ENCODE measurements around the gene TXLNB. TPM values are rescaled to one million over a fixed set of nuclear protein-coding genes. Genes with fewer than 3 reads are reported as not detected.

Gene TXLNB
- total RNA-seq, 1 experiment from 2014 or later, result 16.3 TPM

DNA sequence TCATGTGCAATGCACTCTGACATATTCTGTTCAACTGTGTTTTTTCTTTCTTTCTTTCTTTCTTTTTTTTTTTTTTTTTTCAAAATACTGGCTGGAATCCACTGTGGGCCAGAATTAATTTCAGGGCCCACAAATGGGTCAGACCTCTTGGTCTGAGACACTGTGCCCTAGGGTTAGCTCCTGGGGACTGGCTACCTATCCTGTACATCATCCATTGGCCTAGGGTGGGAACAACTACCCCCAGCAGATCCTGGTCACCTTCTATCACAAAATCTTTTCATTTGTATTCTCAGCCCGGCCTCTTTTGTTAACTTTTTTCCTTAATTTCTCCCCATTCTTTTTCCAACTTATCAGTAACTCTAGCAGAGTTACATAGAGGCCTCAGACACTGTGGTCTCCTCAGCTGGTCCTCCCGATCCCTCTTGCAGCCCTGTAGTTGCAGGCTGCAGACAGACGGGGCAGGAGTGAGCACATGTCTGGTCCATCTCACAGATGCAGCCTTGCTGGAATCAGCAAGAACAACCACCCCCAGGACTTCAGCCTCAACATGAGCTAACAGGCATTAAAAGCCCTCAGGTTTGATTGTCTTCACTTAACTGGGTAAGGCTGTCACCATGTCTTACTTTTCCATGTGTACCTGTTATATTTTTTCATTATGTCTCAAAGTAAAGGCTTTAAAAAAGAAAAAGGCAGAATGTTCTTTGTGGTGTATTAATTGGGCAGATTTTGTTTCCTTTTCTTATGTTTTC, 41.3 kb downstream of the TXLNB start:
- Histone ChIP-seq H3K4me1 (ENCODE audit: low read length) (peaks cover 17% of the 10 kb centered on the region), H3K9ac (ENCODE audit: low read length) (peak overlapping the region; percentile 25; the same call in 1 of the 2 replicates), H3K27me3 (ENCODE audit: low read length) (no peaks in the 10 kb centered on the region), H3K27ac (ENCODE audit: low read length) (peak overlapping the region; percentile 64), H3K4me3 (ENCODE audit: low read length) (no peak overlapping the region), H3K9me2 (replicated peaks; ENCODE audit: insufficient read depth, low read length) (no peaks in the 10 kb centered on the region), H3K36me3 (ENCODE audit: insufficient read depth, low read length) (peaks cover 10% of the 10 kb centered on the region), H3K9me3 (ENCODE audit: low read length) (no peaks in the 10 kb centered on the region), H2AFZ (ENCODE audit: low read length) (peak overlapping the region; percentile 55; the same call in 1 of the 2 replicates), H3K79me2 (ENCODE audit: low read length) (no peaks in the 10 kb centered on the region), H4K20me1 (ENCODE audit: insufficient read depth, low read depth, low read length) (no peaks in the 10 kb centered on the region), H3K4me2 (ENCODE audit: low read depth, low read length, poor library complexity, severe bottlenecking) (no peak overlapping the region)
- peak; percentile 92 for DNase-seq

DNA sequence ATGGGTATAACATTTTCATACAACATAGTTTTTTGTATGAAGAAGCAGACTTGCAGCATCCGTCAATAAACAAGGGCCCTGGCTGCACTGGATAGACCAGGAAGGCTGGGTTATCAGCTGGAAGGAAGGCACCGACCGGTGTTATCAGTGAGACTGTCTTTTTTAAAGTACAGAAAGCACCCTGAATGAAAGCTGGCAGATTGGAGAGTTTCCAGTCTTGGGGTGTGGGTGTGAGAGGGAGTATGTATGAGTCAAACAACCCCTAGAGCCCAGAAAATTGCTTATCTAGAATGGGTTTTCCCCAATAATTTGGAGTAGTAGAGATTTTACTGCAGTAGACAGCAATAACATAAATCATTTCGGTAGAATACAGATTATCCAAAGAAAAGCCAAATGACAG, 42.4 kb downstream of the TXLNB start:
- Histone ChIP-seq H3K9me3 (ENCODE audit: low read length) (no peaks in the 10 kb centered on the region), H2AFZ (ENCODE audit: low read length) (no peak overlapping the region), H3K4me1 (ENCODE audit: low read length) (peaks cover 15% of the 10 kb centered on the region), H4K20me1 (ENCODE audit: insufficient read depth, low read depth, low read length) (no peaks in the 10 kb centered on the region), H3K27me3 (ENCODE audit: low read length) (no peaks in the 10 kb centered on the region), H3K27ac (ENCODE audit: low read length) (peak overlapping the region; percentile 32; the same call in 1 of the 2 replicates), H3K9ac (ENCODE audit: low read length) (no peak overlapping the region), H3K36me3 (ENCODE audit: insufficient read depth, low read length) (peaks cover 4% of the 10 kb centered on the region; the same call in 1 of the 2 replicates), H3K4me3 (ENCODE audit: low read length) (no peak overlapping the region), H3K9me2 (replicated peaks; ENCODE audit: insufficient read depth, low read length) (no peaks in the 10 kb centered on the region), H3K79me2 (ENCODE audit: low read length) (no peaks in the 10 kb centered on the region), H3K4me2 (ENCODE audit: low read depth, low read length, poor library complexity, severe bottlenecking) (no peak overlapping the region)
- no peak for DNase-seq

DNA sequence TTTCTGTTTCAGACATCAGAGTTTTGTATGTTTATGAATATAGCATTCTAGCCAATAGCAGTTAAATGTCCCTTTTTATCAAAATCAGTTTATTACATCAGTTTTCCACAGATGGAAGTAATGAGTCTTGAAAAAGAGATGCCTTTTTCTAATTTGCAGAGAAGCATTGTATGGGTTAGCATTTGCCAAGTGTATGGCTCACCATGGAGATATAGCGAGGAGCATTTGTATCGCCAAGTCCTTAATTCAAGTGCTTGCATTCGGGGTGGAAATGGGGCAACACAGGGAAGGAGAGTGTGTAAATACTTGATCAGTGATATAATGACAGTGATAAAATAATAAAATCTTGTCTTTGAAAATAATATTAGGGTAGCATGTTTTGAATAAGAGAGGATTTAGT, 42.9 kb downstream of the TXLNB start:
- DNase-seq, result no peak
- H3K27me3 ChIP-seq (ENCODE audit: low read length), result no peaks in the 10 kb centered on the region
- no peak overlapping the region for H3K27ac ChIP-seq (ENCODE audit: low read length)
- H3K4me2 ChIP-seq (ENCODE audit: low read depth, low read length, poor library complexity, severe bottlenecking), result no peak overlapping the region
- no peak overlapping the region for H3K9ac ChIP-seq (ENCODE audit: low read length)
- H4K20me1 ChIP-seq (ENCODE audit: insufficient read depth, low read depth, low read length), result no peaks in the 10 kb centered on the region
- H2AFZ ChIP-seq (ENCODE audit: low read length), result no peak overlapping the region
- H3K4me3 ChIP-seq (ENCODE audit: low read length), result no peak overlapping the region
- H3K9me3 ChIP-seq (ENCODE audit: low read length), result no peaks in the 10 kb centered on the region
- H3K9me2 ChIP-seq (replicated peaks; ENCODE audit: insufficient read depth, low read length), result no peaks in the 10 kb centered on the region
- no peaks in the 10 kb centered on the region for H3K79me2 ChIP-seq (ENCODE audit: low read length)
- peaks cover 15% of the 10 kb centered on the region for H3K4me1 ChIP-seq (ENCODE audit: low read length)
- H3K36me3 ChIP-seq (ENCODE audit: insufficient read depth, low read length), result peaks cover 4% of the 10 kb centered on the region

DNA sequence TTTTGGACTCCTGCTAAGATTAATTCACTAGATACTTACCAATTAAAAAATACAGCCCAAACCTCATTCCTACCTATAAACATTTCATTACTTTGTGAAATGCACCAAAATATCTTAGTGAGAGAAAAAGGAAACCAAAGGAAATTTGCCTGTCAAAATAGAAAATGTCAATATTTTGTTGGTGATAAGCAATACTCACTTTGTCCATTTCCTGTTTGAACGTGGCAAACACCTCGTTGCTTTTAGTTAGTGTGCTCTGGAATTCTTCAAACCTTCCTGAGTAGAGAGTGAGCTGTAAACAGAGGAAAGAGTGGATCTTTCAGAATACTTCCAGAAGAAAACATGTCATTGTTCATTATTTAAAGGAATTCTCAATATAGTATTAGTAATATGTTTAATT, 44.2 kb downstream of the TXLNB start:
- no peaks in the 10 kb centered on the region for H4K20me1 ChIP-seq (ENCODE audit: insufficient read depth, low read depth, low read length)
- H3K79me2 ChIP-seq (ENCODE audit: low read length), result no peaks in the 10 kb centered on the region
- H3K36me3 ChIP-seq (ENCODE audit: insufficient read depth, low read length), result peaks cover 7% of the 10 kb centered on the region
- H3K27me3 ChIP-seq (ENCODE audit: low read length), result no peaks in the 10 kb centered on the region
- H2AFZ ChIP-seq (ENCODE audit: low read length), result no peak overlapping the region
- no peaks in the 10 kb centered on the region for H3K9me3 ChIP-seq (ENCODE audit: low read length)
- H3K4me3 ChIP-seq (ENCODE audit: low read length), result no peak overlapping the region
- no peak overlapping the region for H3K27ac ChIP-seq (ENCODE audit: low read length)
- DNase-seq, result no peak
- no peaks in the 10 kb centered on the region for H3K9me2 ChIP-seq (replicated peaks; ENCODE audit: insufficient read depth, low read length)
- peaks cover 15% of the 10 kb centered on the region for H3K4me1 ChIP-seq (ENCODE audit: low read length)
- H3K4me2 ChIP-seq (ENCODE audit: low read depth, low read length, poor library complexity, severe bottlenecking), result no peak overlapping the region
- no peak overlapping the region for H3K9ac ChIP-seq (ENCODE audit: low read length)

DNA sequence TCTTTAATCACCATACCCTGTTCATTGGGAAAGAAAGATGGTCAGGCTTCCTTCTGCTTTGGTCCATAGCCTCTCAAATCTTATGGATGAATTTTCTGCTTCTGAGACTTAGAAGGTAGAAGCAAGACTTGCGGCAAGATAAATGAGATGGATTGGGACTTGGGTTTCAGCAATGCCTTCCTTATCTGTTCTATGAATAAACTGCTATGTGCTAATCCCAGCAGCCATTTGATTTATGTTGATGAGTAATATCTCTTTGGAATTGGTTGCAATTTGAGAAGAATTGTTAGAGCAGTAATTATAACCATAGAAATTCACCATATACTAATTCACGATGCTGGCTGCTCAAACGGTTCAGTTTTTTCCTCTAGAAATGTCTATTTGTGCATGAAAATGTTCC, 48.3 kb downstream of the TXLNB start:
- no peak overlapping the region for H2AFZ ChIP-seq (ENCODE audit: low read length)
- H3K9me2 ChIP-seq (replicated peaks; ENCODE audit: insufficient read depth, low read length), result no peaks in the 10 kb centered on the region
- no peaks in the 10 kb centered on the region for H3K9me3 ChIP-seq (ENCODE audit: low read length)
- H3K79me2 ChIP-seq (ENCODE audit: low read length), result no peaks in the 10 kb centered on the region
- no peaks in the 10 kb centered on the region for H4K20me1 ChIP-seq (ENCODE audit: insufficient read depth, low read depth, low read length)
- peaks cover 15% of the 10 kb centered on the region for H3K4me1 ChIP-seq (ENCODE audit: low read length)
- H3K27ac ChIP-seq (ENCODE audit: low read length), result no peak overlapping the region
- no peak overlapping the region for H3K4me2 ChIP-seq (ENCODE audit: low read depth, low read length, poor library complexity, severe bottlenecking)
- DNase-seq, result no peak
- no peak overlapping the region for H3K9ac ChIP-seq (ENCODE audit: low read length)
- no peak overlapping the region for H3K4me3 ChIP-seq (ENCODE audit: low read length)
- no peaks in the 10 kb centered on the region for H3K27me3 ChIP-seq (ENCODE audit: low read length)
- H3K36me3 ChIP-seq (ENCODE audit: insufficient read depth, low read length), result peaks cover 5% of the 10 kb centered on the region; the same call in 1 of the 2 replicates

DNA sequence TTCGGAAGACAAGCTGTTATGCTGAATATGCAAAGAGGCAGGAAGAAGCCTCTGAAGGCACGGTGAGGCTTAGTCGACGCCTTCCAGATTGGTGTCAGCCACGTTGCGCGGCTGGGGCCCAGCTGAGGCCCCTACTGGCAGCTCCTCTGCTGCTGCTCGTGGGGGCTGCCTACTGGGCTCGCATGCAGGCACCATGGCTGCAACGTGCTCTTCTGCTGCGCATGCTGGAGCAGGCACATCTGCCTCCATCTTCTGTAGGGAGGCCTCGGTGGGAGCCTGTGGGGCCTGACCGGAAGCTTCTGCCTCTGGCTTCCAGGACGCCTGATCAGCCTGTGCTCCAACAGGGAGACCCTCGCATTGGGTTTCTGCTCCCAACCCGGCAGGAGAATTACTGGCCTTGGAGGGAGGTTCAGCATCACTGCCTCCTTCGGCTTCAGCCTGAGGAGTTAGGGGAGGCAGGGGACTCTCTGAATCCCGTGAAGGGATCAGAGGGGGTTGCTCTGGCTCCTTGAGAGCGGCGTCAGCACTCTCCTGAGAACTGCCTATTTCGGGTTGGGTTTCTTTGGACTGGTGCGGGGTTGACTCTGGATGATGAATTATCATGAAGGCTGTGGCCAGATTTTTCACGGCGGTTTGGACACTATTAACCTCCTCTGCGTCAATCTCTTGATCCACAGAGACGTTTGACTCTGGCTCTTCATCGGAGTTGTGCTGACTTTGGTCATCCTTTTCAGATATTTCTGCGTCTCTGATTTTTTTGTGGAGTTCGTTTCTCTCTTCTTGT, 49.1 kb downstream of the TXLNB start:
- DNase-seq, result no peak
- no peak overlapping the region for H2AFZ ChIP-seq (ENCODE audit: low read length)
- no peak overlapping the region for H3K27ac ChIP-seq (ENCODE audit: low read length)
- H3K4me2 ChIP-seq (ENCODE audit: low read depth, low read length, poor library complexity, severe bottlenecking), result no peak overlapping the region
- H3K27me3 ChIP-seq (ENCODE audit: low read length), result no peaks in the 10 kb centered on the region
- peaks cover 15% of the 10 kb centered on the region for H3K4me1 ChIP-seq (ENCODE audit: low read length)
- H3K9ac ChIP-seq (ENCODE audit: low read length), result no peak overlapping the region
- H4K20me1 ChIP-seq (ENCODE audit: insufficient read depth, low read depth, low read length), result no peaks in the 10 kb centered on the region
- H3K9me2 ChIP-seq (replicated peaks; ENCODE audit: insufficient read depth, low read length), result no peaks in the 10 kb centered on the region
- H3K4me3 ChIP-seq (ENCODE audit: low read length), result no peak overlapping the region
- peaks cover 5% of the 10 kb centered on the region; the same call in 1 of the 2 replicates for H3K36me3 ChIP-seq (ENCODE audit: insufficient read depth, low read length)
- H3K9me3 ChIP-seq (ENCODE audit: low read length), result no peaks in the 10 kb centered on the region
- no peaks in the 10 kb centered on the region for H3K79me2 ChIP-seq (ENCODE audit: low read length)

DNA sequence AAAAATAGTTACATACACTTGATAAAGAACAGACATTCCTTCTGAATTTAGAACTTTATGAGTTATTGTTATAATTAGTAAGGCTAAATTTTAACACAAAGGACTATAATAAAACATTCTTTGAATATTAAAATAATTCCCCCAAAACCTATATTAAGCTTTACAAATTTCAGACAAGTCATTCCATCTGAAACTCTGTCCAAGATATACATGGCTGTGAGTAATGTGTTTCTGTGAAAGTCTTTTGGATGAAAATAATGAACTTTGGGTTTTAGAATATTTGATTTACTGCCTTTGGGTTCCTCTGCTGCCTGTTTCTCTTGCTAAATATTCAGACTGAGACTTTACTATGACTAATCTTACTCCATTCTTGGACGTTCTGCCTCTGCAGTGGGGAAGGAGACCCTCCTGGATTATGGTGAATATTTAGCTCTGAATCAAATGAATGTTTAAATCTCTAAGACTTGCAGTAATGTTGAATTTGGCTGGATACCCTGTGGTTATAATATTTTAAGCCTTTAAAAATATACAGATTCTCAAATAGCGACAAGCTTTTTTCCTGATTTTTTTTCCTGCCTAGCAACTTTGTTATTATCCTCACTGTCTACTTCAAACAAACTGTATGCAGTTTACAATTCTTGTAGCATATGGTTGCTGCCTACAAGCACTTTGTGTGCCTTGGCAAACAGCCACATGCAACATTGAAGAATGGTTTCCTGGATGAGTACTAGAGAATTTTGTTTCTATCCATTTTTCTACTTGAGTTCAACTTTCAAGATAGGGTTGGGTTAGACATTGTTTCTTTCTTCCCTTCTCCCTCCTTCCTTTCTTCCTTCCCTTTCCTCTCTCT, 51.4 kb downstream of the TXLNB start:
- no peaks in the 10 kb centered on the region for H3K27me3 ChIP-seq (ENCODE audit: low read length)
- peak overlapping the region; percentile 27 for H3K27ac ChIP-seq (ENCODE audit: low read length)
- H3K4me2 ChIP-seq (ENCODE audit: low read depth, low read length, poor library complexity, severe bottlenecking), result no peak overlapping the region
- peaks cover 5% of the 10 kb centered on the region; the same call in 1 of the 2 replicates for H3K36me3 ChIP-seq (ENCODE audit: insufficient read depth, low read length)
- no peaks in the 10 kb centered on the region for H3K9me3 ChIP-seq (ENCODE audit: low read length)
- H2AFZ ChIP-seq (ENCODE audit: low read length), result no peak overlapping the region
- peaks cover 20% of the 10 kb centered on the region for H3K4me1 ChIP-seq (ENCODE audit: low read length)
- no peak overlapping the region for H3K4me3 ChIP-seq (ENCODE audit: low read length)
- no peak for DNase-seq
- no peaks in the 10 kb centered on the region for H3K79me2 ChIP-seq (ENCODE audit: low read length)
- no peak overlapping the region for H3K9ac ChIP-seq (ENCODE audit: low read length)
- no peaks in the 10 kb centered on the region for H3K9me2 ChIP-seq (replicated peaks; ENCODE audit: insufficient read depth, low read length)
- no peaks in the 10 kb centered on the region for H4K20me1 ChIP-seq (ENCODE audit: insufficient read depth, low read depth, low read length)
